ENCODE data around the gene AICDA.
"Not testable (repeated sequence)": the region's sequence is repeated elsewhere in the genome, so short reads cannot be mapped to it uniquely, and the experiment has no call there.

The AICDA gene

DNA sequence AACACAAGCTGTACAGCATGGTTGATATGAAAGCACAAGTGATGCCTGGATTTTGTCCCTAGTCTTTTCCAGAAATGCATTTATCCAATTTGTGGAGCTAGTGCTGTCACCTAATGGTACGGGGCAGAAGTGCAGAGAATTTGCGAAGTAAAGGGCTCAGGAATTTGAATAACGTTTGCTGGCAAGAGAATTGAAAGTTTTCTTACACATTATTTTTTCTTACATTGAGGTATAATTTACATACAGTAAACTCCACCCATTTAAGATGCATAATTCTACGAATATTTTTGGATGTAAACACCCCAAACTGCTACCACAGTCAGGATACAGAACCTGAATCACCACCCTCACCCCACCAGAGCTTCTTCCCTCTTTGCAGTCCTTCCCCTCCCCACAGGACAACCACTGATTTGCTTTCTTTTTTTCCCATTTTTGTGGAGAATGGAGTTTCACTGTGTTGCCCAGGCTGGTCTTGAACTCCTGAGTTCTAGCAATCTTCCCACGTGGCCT, 3.5 kb downstream of the AICDA start:
- no peak for DNase-seq

DNA sequence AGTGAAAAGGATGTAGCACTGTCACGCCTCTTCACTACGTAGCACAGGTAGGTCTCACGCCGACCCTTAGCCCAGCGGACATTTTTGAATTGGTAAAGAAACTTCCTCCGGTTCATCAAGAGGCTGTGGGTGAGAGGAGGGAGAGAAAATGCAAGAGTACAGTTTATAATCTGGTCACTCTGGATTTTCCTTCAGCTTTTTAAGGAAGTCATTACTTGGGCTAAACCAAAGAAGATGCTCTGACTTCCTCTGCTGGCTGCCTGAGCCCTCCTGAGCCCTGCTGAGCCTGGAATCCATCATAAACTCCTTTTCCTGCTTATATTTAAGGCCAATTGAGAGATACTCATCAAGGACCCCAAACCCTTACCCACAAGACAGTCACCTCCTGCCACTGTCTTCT, 5.8 kb downstream of the AICDA start:
- DNase-seq, result no peak

DNA sequence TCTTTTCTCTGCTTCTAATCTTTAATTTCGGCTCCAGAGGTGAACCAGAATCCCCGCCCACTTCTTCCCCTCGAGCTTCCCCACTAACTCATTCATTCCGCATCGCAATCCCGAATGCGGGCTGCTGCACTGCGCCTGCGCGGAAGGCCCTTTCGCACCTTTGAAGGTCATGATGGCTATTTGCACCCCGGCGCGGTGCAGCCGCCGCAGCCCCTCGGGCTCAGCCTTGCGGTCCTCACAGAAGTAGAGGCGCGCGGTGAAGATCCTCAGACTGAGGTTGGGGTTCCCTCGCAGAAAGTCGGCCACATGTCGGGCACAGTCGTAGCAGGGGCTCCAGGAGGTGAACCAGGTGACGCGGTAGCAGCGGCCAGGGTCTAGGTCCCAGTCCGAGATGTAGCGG, 7.6 kb downstream of the AICDA start:
- DNase-seq, result no peak

DNA sequence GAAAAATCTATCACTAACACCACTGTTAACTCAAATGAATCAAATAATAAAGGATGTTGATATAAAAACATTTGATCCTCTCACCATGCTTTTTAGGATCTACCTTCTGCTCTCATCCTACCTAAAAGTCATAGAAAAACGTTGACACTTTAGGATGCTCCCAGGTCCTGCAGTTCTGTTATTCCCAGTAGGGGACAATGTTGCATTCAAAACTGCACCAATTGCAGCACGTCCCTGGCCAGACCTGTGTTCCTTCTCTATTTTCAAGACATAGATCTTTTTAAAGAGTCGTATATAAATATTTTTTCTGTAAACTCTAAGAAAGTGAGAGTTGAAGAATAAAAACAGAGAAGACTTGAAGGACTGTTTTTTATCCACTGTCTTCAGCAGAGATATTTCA, 8.8 kb downstream of the AICDA start:
- DNase-seq, result no peak

DNA sequence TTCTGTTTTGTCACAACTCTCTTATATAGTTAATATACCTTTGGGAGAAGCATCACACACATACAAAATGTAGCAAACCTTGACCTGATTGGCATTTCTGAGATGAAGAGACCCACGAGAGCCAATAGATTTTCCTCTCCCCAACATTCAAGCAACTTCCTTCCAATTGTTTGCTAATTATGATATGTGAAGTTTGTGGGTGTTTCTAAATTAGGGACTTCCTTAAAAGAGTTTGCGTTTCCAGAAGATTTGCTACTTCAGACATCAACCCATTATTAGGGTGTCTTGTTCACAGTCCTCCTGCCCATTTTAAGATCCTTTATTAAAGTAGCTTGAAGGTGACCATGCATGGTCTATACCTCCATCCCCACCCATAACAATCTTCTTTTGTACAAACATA, 9.4 kb downstream of the AICDA start:
- no peak for DNase-seq

DNA sequence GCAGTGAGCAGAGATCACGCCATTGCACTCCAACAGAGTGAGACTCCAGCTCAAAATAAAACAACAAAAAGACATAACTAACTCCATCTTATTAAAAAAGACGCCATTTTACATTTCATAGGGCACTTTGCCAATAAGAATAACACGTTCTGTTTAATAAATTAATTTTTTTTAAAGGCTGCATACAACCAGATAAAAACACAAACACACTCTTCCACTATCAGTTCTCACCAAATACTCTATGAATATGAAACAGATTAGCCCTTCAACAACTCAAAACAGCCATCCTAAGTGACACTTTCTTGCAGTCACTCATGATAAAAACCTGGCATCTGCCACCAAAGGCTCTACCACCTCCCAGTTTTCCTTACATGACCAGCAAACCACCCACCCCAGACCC, 16.1 kb downstream of the AICDA start:
- DNase-seq, result no peak

DNA sequence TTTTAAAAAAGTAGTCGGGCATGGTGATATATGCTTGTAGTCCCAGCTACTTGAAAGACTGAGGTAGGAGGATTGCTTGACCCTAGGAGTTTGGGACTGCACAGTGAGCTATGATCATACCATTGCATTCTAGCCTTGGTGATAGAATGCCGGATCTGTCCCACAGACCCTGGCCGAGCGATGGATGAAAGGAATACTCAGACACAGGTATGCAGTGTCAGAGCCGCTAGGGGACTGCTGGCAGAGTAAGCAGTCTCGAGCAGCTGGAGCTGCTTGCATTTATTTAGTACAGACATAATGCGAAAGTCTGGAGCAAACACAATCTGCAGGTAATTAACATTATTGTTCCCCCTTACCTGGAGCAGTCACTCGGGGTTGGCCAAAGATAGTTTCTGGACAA, 18.6 kb downstream of the AICDA start:
- no peak for DNase-seq

DNA sequence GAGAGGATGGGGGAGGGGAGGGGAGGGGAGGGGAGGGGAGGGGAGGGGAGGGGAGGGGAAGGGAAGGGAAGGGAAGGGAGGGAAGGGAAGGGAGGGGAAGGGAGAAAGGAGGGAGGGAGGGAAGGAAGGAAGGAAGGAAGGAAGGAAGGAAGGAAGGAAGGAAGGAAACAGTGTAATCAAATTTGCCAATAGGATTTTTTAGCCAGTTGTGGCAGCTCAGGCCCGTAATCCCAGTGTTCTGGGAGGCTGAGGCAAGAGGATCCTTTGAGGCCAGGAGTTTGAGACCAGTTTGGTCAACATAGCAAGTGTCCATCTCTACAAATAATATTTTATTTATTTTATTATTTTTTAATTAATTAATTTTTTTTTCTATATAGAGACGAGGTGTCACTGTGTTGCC, 19.4 kb downstream of the AICDA start:
- DNase-seq, result no peak

DNA sequence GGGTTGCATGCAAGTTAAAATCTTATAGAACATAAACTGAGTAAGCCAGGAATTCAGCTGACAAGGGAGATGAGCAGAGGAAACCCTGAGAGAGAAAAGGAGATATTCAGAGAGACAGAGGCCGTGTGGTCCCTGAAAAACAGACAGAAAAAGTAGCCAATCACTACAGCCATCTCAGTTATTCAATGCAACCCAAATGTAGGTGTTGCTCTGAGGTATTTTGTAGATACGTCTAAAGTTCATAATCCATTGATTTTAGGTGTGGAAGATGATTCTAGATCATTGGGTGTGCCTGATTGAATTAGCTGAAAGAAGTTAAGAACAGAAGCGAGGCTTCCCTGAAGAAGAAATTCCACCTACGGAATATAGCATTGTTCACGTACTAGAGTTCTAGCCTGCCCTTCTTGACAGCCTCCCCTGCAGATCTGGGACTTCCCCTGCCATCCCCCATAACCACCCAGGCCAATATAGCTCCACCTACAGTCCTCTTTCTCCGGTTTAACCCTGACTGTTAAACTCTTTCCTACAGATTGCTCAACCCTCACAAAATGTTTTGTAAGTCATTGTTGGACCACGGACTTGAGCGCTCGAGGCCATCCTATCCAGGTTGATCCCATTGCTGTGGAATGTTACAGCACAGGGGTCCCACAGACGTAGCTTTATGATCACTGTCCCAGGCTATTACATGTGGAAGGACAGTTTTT, 21.7 kb downstream of the AICDA start:
- DNase-seq, result no peak

DNA sequence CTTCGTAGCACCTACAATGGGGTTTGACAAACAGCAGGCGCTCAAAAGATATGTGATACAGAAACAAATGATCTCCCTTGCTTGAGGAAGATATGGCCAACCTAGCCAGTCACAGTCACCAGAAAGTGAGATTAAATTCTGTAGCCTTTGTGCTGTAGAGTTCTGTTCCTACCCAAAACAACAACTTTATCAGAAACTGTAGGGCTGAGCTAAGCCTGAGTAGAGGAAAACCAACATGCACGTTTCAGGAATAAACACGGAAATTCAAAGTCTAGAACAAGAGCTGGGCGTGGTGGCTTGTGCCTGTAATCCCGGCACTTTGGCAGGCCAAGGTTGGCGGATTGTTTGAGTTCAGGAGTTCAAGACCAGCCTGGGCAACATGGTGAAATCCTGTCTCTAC, 23.0 kb downstream of the AICDA start:
- DNase-seq, result no peak

DNA sequence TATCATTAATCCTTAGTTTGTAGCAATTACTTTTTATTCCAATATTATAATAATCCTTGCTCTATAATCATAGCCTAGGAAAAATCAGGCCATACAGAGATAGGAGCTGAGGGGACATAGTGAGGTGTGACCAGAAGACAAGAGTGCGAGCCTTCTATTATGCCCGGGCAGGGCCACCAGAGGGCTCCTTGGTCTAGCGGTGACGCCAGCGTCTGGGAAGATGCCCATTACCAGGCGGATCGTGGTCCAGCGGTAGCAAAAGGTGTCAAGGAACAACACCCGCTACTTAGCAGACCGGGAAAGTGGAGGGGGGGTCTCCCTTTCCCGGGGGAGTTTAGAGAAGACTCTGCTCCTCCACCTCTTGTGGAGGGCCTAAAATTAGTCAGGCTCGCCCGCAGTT, 28.2 kb downstream of the AICDA start:
- not testable (repeated sequence) for DNase-seq

DNA sequence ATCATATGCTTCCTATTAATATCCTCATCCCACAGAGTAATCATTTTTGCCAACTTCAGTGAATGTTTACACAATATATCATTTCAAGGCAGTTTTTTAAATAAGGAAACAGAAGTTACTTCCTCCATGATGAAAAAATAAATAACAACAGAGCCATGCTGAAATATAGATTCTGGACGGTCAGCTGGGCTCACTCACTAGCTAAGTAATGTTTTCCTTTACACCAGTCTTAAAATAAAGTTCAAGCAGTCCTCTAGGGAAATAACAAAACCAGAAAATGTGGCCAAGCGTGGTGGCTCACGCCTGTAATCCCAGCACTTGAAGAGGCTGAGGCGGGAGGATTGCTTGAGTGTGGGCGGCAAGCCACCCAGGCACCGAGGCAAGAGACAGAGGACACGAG, 28.7 kb downstream of the AICDA start:
- DNase-seq, result no peak

DNA sequence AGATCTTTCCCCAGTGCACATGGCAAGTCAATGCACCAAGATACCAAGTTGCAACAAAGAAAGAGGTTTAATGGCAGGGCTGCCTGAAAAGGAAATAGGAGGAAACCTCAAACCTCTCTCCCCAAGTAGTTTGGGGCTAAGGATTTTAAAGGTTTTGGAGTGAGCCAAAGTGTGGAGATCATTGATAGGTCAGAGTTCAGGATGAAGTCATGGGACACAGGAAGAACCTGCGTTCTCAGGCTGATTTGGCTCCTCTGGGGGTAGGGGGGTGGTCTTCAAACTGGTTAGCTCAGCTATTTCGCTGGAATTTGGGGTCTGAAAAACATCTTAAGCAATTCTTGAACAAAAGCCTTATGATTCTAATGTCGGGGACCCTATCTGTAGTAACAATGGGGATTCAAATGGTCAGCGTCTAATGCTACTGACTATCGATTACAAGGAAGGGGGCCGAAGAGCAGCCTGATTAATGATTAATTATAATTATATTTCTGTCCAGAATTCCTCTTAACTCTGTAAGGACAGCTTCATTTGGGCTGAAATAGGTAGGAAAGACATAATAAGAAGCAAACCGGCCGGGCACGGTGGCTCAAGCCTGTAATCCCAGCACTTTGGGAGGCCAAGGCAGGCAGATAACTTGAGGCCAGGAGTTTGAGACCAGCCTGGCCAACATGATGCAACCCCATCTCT, 31.4 kb downstream of the AICDA start:
- no peak for DNase-seq

DNA sequence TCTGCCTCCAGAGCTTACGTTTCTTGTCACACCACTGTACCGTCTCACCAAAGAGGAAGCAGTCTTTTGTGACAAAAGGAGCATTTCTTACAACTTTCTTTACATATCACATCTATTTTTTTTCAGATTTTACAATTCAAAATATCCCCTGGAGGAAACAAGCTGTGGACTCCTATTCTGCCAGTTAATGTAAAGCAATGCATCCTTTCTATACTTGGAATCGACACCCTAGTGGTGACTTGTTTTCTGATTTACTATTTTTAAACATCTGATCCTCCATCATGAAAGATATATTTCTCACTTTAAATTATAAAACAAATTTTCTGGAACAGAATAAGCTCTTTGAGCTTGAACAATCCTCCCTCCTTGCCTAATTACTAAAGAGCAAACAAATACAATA, 34.8 kb downstream of the AICDA start:
- no peak for DNase-seq

DNA sequence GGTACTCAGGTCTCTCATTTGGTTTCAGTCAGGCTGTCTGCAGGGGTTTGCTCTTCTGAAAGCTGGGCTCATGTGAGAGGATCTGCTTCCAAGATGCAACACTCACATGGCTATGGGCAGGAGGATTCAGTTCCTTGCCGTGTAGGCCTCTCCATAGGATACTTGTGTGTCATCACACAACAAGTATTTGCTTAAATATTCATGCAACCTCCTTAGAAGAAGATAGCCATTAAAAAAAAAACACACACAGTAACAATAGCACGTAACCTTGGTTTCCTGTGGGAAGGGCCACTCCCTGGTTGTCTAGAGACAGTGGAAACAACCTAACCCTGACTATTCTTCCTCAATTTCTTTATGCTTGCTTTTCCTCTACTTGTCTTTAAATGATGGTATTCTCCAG, 40.2 kb downstream of the AICDA start:
- no peak for DNase-seq

DNA sequence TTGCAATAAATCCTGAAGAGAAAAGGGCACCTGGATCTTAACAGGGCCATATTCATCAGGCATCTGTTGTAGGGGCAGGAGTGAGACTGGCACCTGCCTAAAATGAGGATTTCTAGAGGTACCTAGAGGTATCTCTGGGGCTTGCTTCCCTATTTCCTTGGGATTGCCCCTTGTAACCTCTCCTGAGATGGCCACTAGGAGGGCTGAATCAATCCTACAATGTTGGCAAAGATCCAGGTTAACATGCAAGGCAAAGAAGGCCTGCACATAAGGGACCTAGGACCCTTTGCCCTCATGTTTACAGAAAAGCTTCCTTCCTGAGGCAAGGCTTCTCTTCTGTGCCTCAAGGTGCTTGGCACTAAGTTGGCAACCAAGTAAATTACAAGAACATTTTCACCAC, 46.1 kb downstream of the AICDA start:
- DNase-seq, result no peak

DNA sequence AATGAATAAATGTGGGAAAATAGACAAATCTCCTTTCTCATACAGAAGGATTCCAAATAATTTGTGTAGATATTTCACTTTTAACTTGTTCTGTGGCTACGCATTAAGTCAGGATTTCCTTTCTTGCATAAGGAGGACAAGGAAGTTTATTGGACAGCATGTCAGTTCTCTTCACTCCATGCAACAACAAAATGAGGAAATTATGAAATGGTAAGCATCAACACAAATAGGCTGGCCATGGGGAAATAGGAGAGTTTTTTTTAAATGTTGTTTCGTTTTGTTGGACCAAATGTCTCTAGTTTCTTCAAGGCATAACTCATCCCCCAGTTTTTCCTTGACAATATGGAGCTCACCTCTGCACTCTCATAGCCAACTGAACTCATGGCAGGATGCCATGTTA, 46.6 kb downstream of the AICDA start:
- not testable (repeated sequence) for DNase-seq

DNA sequence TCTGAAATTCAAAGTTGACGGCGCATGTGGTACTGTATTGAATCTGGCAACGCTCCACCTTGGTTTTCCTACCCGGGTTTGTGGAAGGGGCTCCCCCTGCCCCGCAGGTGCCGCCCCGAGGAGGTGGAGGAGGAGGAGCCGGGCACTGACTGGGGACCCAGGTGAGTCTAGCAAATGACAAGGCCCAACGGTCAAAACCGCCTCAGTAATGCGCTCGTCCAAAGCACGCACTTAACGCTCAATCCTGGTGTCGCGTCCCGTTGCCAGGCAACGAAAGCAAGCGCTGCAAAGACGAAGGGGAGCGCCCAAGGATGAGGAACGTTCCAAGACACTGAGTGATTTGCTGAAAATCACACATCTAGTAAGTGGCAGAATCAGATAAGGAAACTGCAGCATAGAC, 48.0 kb downstream of the AICDA start:
- no peak for DNase-seq

DNA sequence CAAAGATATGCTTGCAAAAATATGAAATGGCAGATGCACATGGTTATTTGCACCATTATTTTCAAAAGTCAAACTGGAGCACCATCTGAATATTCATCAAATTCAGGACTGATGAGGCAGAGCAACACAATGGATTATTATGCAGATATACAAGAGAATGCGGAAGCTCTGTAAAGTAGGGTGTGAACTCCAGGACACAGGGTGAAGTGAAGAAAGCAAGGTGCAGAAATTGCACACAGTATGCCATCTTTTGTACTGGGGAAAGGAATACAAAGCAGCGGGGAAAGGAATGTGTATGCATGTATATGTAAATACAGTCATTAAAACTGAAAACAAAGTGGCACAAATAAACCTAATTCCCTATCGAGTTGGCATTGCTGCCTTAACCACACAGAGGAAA, 49.3 kb downstream of the AICDA start:
- no peak for DNase-seq

DNA sequence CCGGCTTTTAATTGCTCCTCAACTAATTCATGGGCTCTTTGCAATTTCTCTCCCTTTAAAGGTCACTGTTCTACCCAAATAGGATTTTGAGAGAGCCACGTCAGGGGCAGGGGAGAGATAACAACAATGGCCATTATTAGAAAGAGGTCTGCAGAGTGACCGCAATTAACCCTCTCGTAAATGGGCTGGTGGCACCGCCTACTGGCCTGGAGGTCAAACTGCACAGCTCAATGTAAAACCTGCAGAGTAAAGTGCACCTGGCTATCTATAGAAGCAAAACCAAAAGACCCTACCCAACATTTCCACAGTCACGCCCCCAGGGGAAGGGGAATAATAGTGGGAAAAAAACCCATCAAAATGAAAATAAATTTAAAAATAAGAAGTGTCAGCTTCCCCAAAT, 50.3 kb downstream of the AICDA start:
- DNase-seq, result no peak

DNA sequence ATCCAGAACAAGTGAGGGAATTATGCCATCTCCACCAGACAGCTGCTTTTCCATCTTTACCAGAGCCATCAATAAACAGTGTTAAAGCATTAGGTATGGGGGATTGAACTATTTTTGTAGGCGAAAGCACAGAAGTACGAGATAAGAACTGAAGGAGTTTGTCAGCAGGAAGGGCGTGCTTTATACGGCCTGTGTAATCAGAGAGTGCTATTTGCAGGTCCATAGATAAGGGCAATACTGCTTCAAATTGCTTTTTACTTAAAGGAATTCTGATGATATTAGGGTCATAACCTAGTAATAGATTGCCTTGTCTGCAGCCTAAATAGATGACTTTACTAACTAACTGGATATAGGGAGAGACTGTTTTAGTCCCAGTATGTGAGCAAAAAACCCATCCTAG, 51.6 kb downstream of the AICDA start:
- DNase-seq, result no peak

DNA sequence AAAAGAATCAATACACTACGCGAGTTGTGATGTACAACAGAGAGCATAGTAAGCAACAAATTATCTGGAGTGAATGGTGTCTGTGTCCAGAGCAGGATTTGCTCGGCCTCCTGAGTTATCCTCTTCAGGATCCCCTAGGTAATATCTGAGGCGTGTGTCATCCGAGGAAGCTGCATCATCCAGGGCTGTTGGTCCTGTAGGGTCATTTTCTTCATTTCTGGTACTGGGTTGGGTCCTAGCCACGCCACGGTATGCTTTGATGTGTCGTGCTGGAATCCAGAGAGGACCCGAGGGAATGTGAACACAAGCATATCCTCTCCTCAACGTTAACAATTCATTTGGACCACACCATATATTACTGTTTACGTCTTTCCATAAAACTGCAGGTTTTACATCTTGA, 53.0 kb downstream of the AICDA start:
- DNase-seq, result no peak

DNA sequence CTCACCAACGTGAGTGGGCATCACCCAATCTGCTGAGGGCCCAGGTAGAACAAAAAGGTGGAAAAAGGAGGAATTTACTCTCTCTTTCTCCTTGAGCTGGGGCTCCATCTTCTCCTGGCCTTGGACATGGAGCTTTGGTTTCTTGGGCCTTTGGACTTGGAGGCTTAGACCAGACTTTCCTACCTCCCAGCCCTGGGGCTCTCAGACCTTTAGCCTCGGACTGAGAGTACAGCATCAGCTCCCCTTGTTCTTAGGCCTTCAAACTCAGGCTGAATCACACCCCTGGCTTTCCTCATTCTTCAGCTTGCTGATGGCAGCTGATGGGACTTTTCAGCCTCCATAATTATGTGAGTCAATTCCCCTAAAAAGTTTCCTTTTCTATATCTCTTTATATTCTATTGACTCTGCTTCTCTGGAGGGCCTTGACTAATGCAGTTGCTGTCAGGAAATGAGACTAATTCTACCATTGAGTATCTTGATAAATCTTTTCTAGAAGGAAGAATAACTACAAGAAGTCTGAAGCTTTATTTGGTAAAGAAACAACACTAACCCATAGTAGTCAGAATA, 56.0 kb downstream of the AICDA start:
- DNase-seq, result no peak

DNA sequence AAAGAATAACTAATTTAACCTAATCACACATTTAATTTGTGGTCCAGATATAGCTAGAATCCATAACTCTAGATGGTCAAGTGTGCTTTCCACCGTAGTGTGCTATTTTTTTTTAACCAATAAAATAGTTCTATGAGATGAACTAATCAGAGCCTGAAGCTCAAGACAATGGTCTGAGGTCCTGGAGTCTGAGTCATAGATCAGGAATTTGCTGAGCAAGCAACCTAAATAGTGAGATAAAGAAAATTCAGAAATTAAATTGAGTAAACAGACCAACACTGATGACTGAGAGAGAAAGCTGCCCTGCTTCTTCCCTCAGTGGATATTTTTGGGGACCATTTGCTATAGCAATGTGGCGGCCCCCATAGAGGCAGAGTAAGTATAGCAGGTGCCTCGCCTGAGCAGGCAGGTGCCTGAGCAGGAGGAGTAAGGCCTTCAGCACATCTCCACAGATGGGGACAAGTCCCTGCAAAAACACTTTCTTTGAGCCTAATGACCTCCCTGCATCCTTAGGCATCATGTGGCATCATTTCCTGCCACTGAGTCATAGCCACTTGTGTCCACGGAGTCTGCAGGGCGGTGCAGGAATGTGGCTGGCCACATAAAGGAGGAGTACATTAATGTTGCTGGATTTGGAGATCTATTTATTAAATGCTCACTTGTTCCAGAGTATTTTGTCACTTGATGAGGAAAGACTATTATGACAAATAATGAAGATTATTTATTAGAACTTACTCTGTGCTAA, 58.0 kb downstream of the AICDA start:
- DNase-seq, result no peak
